Measurements from ENCODE around the gene C1QL4.
A peak's percentile ranks its signal among the peaks of the same experiment; 100 is the strongest.
"Not testable (repeated sequence)": the region's sequence is repeated elsewhere in the genome, so short reads cannot be mapped to it uniquely, and the experiment has no call there.

The C1QL4 gene
- long read RNA-seq: 0 reads

- TF ChIP-seq CTCF (IDR thresholded peaks at IDR 0.05; ENCODE audit: insufficient read depth, low read length): peak; percentile 63
- no peak for TF ChIP-seq POLR2AphosphoS5 (IDR thresholded peaks at IDR 0.05; ENCODE audit: low read depth)
- Histone ChIP-seq H3K4me3 (replicated peaks; ENCODE audit: insufficient read depth, low read length) (peak within 1 kb of the TSS; percentile 44), H3K27me3 (ENCODE audit: insufficient read depth, poor library complexity, severe bottlenecking) (peaks cover 57% of the 10 kb centered on the region), H3K27ac (replicated peaks) (no peak within 1 kb of the TSS)
- DNase-seq (ENCODE audit: low read depth in 1 of 2, low spot score in 1 of 2): peak; percentile 43 to 75
Measured at GRCh38 chr12:49336645-49337584, at the start of gene C1QL4. Gene C1QL4 (minus strand): TSS chr12:49337188. CDS start chr12:49336477, 711 bp downstream.

- H3K4me3 ChIP-seq (replicated peaks; ENCODE audit: insufficient read depth, low read length); H3K27ac ChIP-seq (replicated peaks); H3K27me3 ChIP-seq (ENCODE audit: insufficient read depth, poor library complexity, severe bottlenecking); DNase-seq (ENCODE audit: low read depth in 1 of 2, low spot score in 1 of 2): not testable (repeated sequence)
Measured at GRCh38 chr12:49380184-49380583, 43.2 kb upstream of the C1QL4 start.

GRCh38 chr12:49377386-49377785 is 40.4 kb upstream of the C1QL4 start:
- Histone ChIP-seq H3K4me3 (replicated peaks; ENCODE audit: insufficient read depth, low read length) (no peak overlapping the region), H3K27me3 (ENCODE audit: insufficient read depth, poor library complexity, severe bottlenecking) (no peaks in the 10 kb centered on the region), H3K27ac (replicated peaks) (no peak overlapping the region)
- no peak for DNase-seq (ENCODE audit: low read depth in 1 of 2, low spot score in 1 of 2)
- TF ChIP-seq CTCF (IDR thresholded peaks at IDR 0.05; ENCODE audit: insufficient read depth, low read length): no peak
- no peak for TF ChIP-seq GABPA (IDR thresholded peaks at IDR 0.05; ENCODE audit: low read depth)
- TF ChIP-seq POLR2AphosphoS5 (IDR thresholded peaks at IDR 0.05; ENCODE audit: low read depth): no peak
- TF ChIP-seq SPI1 (IDR thresholded peaks at IDR 0.05; ENCODE audit: borderline replicate concordance, low read depth): no peak
- TF ChIP-seq REST (IDR thresholded peaks at IDR 0.05; ENCODE audit: insufficient replicate concordance, low read depth): no peak

- TF ChIP-seq POLR2AphosphoS5 (IDR thresholded peaks at IDR 0.05; ENCODE audit: low read depth) (no peak), REST (IDR thresholded peaks at IDR 0.05; ENCODE audit: insufficient replicate concordance, low read depth) (no peak), SPI1 (IDR thresholded peaks at IDR 0.05; ENCODE audit: borderline replicate concordance, low read depth) (no peak), GABPA (IDR thresholded peaks at IDR 0.05; ENCODE audit: low read depth) (no peak), CTCF (IDR thresholded peaks at IDR 0.05; ENCODE audit: insufficient read depth, low read length) (no peak)
- Histone ChIP-seq H3K4me3 (replicated peaks; ENCODE audit: insufficient read depth, low read length) (no peak overlapping the region), H3K27me3 (ENCODE audit: insufficient read depth, poor library complexity, severe bottlenecking) (no peaks in the 10 kb centered on the region), H3K27ac (replicated peaks) (no peak overlapping the region)
- no peak for DNase-seq (ENCODE audit: low read depth in 1 of 2, low spot score in 1 of 2)
Measured at GRCh38 chr12:49375406-49375805, 38.4 kb upstream of the C1QL4 start.
